Type B pancreatic cell (in vitro differentiated cells): Measurements from ENCODE around the gene PTPN14. TPM values are rescaled to one million over a fixed set of nuclear protein-coding genes. Genes with fewer than 3 reads are reported as not detected.
A peak's percentile ranks its signal among the peaks of the same experiment; 100 is the strongest.

ENCODE experiments used
- DNase-seq: peaks from one replicate; pipeline ENCODE4 v3.0.0; 2021; ENCODE audit warnings: mixed read lengths; ENCODE audit not compliant: unreplicated experiment; ENCODE audit errors: extremely low spot score
- H3K27ac Mint-ChIP-seq: 2 replicates; pipeline ENCODE4 v1.8.0; 2021; ENCODE audit warnings: mild to moderate bottlenecking, mixed read lengths
- H3K27me3 Mint-ChIP-seq: 2 replicates; pipeline ENCODE4 v1.8.0; 2021; ENCODE audit warnings: mixed read lengths
- H3K36me3 Mint-ChIP-seq: 2 replicates; pipeline ENCODE4 v1.8.0; 2021; ENCODE audit warnings: mixed read lengths
- H3K4me1 Mint-ChIP-seq: one replicate; pipeline ENCODE4 v1.8.0; 2021; ENCODE audit warnings: mixed read lengths; ENCODE audit not compliant: unreplicated experiment
- H3K4me3 Mint-ChIP-seq: 2 replicates; pipeline ENCODE4 v1.8.0; 2021; ENCODE audit warnings: mild to moderate bottlenecking, mixed read lengths
- H3K9me3 Mint-ChIP-seq: 2 replicates; pipeline ENCODE4 v1.8.0; 2021; ENCODE audit warnings: mixed read lengths
- total RNA-seq: library from RNA; stranded (reverse); gene quantifications from 2 replicates; pipeline ENCODE4 v1.2.1, GENCODE V29; 2021; ENCODE audit warnings: low replicate concordance
- TF ChIP-seq, protein P1 (sequence below): fragments of 200-600 bp; sonication (generic); conservative IDR thresholded peaks from 2 replicates; pipeline ENCODE4 v1.5.0; 2021; ENCODE audit warnings: antibody characterized with exemption, mild to moderate bottlenecking

Gene PTPN14
- total RNA-seq, 1 donor from 2014 or later = 29.2 TPM

DNA sequence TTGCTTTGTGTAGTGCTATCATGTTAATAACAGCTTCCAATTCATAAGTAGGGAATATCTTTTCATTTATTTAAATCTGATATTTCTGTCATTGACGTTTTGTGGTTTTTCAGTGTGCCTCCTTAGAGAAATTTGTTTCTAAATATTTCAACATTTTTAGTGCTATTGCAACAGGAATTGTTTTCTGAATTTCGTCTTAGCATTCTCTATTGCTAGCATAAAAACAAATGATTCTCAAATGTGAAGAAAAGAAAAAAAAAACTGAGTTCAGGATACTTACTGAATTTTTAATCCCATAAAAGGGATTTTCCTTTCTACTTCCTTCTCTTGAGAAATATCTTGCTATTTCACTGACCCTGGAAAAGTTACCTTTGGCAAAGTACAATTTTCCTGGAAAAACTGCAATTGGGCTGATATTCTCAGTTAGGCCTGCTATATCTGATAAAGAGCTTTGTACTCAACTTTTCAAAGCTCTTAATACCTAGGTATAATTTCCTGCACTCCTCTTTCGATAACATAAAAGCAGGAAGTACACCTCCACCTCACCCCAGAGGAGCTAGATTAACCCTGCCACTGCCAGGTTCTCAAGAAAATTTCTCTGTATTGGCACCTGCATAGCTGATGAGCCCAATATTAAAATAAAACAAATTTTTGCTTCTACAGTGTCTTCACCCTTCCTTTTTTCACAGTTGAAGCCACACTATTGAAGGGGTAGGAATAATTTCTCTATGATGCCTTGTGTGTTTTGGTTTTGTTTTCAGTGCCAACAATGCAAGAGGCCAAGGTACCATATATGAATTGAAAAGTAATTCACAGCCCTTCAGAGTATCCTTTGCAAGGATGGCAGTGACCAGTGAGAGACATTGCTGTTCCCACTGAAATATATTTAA, 35.6 kb downstream of the PTPN14 start:
- no peak for DNase-seq
- no peaks in the 10 kb centered on the region for H3K36me3 Mint-ChIP-seq
- peak overlapping the region; percentile 81 for H3K27ac Mint-ChIP-seq
- H3K4me3 Mint-ChIP-seq = peak overlapping the region; percentile 57
- H3K27me3 Mint-ChIP-seq = no peaks in the 10 kb centered on the region
- TF ChIP-seq, protein P1, sequence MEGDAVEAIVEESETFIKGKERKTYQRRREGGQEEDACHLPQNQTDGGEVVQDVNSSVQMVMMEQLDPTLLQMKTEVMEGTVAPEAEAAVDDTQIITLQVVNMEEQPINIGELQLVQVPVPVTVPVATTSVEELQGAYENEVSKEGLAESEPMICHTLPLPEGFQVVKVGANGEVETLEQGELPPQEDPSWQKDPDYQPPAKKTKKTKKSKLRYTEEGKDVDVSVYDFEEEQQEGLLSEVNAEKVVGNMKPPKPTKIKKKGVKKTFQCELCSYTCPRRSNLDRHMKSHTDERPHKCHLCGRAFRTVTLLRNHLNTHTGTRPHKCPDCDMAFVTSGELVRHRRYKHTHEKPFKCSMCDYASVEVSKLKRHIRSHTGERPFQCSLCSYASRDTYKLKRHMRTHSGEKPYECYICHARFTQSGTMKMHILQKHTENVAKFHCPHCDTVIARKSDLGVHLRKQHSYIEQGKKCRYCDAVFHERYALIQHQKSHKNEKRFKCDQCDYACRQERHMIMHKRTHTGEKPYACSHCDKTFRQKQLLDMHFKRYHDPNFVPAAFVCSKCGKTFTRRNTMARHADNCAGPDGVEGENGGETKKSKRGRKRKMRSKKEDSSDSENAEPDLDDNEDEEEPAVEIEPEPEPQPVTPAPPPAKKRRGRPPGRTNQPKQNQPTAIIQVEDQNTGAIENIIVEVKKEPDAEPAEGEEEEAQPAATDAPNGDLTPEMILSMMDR = no peak
- H3K9me3 Mint-ChIP-seq = peaks cover 5% of the 10 kb centered on the region
- H3K4me1 Mint-ChIP-seq = peaks cover 38% of the 10 kb centered on the region

DNA sequence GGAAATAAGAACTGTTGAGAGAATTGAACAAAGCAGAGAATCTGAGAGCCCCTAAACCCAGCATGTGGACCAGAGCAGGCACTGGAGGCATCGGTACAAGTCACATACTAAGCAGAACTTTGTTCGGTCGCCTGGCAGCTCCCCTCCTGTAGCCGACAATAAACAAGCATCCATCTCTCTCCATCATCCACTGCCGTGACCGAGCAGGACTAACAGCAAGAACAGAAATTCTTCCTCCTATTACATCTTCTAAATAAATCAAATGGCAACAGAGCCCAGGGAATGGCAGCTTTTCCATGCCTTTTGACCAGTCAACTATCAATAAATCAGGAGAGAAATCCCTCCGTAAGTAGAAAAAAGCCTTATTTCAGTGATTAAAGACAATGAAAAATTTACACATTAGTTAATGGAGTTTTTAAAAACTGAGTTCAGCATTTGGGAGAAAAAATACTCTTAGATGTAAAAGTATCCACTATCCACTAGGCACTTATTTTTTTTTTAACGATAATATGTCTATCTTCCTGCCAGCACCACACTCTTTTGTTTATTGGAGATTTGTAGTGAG, 36.5 kb downstream of the PTPN14 start:
- Mint-ChIP-seq H3K4me3 (peak overlapping the region; percentile 56), H3K4me1 (peaks cover 34% of the 10 kb centered on the region), H3K9me3 (peaks cover 10% of the 10 kb centered on the region), H3K27me3 (no peaks in the 10 kb centered on the region), H3K27ac (peak overlapping the region; percentile 23), H3K36me3 (peaks cover 9% of the 10 kb centered on the region)
- TF ChIP-seq, protein P1 = no peak
- no peak for DNase-seq

DNA sequence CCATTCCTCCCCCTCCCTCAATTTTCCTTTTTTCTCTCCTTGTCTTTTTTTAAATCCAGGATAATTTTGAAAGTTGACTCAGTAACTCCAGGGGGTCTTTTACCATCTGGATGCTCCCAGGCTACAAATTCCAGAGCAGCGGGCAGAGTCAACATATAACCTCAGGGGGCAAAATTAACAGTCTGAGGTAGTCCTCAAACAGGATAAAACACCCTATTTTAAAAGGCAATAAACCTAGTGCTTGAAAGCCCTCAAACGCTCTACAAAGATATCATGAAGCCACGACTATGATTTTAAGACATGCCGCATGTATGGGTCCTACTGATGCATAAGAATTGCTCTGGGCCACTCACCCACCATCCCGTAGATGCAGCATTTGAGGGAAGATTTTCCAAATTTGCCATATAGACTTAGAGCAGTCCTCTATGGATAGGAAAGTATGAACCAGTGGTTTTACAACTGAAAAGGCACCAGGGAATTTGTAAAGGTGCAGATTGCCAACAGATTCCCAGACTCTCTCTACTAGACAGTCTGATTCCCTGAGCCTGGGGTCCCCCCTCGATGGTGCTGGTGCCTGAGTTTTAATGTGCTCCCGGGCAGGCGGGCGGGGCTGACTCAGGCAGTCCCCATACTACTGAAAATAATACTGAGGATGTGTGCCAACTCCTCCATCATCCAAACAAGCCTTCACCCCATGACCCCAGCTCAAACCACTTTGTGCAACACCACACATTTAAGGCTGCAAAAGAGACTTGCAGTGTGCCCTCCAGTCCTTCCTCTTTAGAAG, 37.2 kb downstream of the PTPN14 start:
- Mint-ChIP-seq H3K27ac (peak overlapping the region; percentile 23), H3K4me1 (peaks cover 34% of the 10 kb centered on the region), H3K27me3 (no peaks in the 10 kb centered on the region), H3K36me3 (peaks cover 9% of the 10 kb centered on the region), H3K4me3 (peak overlapping the region; percentile 56), H3K9me3 (peaks cover 10% of the 10 kb centered on the region)
- no peak for DNase-seq
- TF ChIP-seq, protein P1 = no peak

DNA sequence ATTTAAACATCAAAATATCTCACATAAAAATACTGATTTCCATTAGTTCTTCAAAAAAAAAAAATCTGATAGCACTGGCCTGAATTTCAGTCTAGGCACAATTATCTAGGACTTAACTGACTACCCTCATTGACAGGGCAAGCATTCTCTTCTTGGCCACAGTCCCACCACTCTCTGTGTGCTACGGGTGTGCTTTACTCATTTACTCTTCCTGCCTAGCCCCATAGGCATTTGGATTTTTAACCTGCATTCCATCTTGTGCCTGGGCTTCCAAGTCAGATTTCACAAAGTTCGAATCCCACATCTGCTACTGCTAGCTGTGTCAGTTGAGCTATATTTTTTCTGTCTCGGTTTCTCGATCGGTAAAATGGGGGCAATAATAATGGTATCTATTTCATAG, 38.0 kb downstream of the PTPN14 start:
- peaks cover 14% of the 10 kb centered on the region for H3K9me3 Mint-ChIP-seq
- TF ChIP-seq, protein P1 = no peak
- H3K4me1 Mint-ChIP-seq = peaks cover 34% of the 10 kb centered on the region
- peaks cover 9% of the 10 kb centered on the region for H3K36me3 Mint-ChIP-seq
- no peak for DNase-seq
- no peak overlapping the region for H3K27ac Mint-ChIP-seq
- H3K27me3 Mint-ChIP-seq = no peaks in the 10 kb centered on the region
- no peak overlapping the region for H3K4me3 Mint-ChIP-seq

DNA sequence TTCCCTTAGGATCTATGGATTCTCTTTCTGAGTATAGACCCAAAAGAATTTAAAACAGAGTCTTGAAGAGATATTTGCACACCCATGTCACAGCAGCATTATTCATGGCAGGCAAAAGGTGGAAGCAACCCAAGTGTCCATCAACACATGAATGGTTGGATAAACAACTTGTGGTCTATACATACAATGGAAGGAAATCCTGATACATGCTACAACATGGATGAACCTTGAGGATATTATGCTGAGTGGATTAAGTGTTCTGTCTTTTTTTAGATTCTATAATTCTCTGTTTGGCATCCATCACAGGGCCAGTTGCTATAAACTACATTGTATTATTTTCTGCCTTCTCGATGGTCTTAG, 39.8 kb downstream of the PTPN14 start:
- Mint-ChIP-seq H3K4me1 (peaks cover 37% of the 10 kb centered on the region), H3K27me3 (no peaks in the 10 kb centered on the region), H3K4me3 (no peak overlapping the region), H3K27ac (no peak overlapping the region), H3K9me3 (peaks cover 14% of the 10 kb centered on the region), H3K36me3 (peaks cover 14% of the 10 kb centered on the region)
- no peak for DNase-seq
- TF ChIP-seq, protein P1 = no peak
